HL-60 (cell line): ENCODE data around the gene HPD.

ENCODE experiments used
- POLR2AphosphoS5 ChIP-seq: IDR thresholded peaks from 2 replicates; pipeline ENCODE4 v1.6.1; 2012; ENCODE audit warnings: low read depth
- TF ChIP-seq, protein P1 (sequence below): IDR thresholded peaks from one replicate; pipeline ENCODE4 v1.5.1; 2011; ENCODE audit warnings: low read length, control low read depth, inconsistent platforms; ENCODE audit not compliant: insufficient read depth

DNA sequence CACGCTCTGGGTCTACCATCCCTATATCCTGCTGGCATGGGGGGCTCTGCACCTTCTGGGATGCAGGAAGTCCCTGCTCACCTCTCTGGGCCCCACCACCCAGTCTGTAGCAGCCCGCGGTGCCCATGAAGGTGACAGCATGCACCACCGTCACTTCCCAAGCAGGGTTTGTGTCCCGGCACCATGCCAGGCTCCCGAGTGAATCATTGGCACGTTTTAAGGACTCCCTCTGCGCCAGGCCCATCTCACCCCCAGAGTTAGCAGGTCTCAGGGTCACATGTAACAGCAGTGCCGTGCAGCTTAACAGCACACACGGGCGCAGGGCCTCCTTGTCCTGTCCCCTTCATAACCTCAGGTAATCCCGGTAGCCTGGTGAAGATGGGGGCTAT lies 34.9 kb downstream of the HPD start:
- TF ChIP-seq, protein P1, sequence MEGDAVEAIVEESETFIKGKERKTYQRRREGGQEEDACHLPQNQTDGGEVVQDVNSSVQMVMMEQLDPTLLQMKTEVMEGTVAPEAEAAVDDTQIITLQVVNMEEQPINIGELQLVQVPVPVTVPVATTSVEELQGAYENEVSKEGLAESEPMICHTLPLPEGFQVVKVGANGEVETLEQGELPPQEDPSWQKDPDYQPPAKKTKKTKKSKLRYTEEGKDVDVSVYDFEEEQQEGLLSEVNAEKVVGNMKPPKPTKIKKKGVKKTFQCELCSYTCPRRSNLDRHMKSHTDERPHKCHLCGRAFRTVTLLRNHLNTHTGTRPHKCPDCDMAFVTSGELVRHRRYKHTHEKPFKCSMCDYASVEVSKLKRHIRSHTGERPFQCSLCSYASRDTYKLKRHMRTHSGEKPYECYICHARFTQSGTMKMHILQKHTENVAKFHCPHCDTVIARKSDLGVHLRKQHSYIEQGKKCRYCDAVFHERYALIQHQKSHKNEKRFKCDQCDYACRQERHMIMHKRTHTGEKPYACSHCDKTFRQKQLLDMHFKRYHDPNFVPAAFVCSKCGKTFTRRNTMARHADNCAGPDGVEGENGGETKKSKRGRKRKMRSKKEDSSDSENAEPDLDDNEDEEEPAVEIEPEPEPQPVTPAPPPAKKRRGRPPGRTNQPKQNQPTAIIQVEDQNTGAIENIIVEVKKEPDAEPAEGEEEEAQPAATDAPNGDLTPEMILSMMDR, result no peak
- peak; percentile 29; the same call in 1 of the 2 replicates for TF ChIP-seq POLR2AphosphoS5
